Measurements from ENCODE around the gene BTRC.

BTRC gene

DNA sequence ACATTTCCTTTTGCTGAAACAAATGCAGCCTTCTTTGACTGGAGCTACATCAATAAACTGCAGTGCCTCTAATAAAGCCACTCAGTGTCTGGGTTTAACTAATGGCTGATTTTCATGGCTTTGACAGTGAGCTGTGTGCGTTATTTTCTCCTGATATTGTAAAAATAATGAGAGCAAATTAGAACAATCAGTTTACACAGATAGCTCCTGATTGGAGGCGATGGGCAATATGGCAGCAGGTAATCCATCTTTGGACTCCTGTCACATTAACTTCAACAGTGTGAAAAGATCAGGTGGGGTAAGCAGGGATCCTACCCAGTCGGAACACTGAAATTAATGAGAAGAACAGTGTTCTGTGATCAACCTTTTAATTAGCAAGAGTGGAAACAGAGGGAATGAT, 133.4 kb downstream of the BTRC start:
- TF ChIP-seq, protein P1, sequence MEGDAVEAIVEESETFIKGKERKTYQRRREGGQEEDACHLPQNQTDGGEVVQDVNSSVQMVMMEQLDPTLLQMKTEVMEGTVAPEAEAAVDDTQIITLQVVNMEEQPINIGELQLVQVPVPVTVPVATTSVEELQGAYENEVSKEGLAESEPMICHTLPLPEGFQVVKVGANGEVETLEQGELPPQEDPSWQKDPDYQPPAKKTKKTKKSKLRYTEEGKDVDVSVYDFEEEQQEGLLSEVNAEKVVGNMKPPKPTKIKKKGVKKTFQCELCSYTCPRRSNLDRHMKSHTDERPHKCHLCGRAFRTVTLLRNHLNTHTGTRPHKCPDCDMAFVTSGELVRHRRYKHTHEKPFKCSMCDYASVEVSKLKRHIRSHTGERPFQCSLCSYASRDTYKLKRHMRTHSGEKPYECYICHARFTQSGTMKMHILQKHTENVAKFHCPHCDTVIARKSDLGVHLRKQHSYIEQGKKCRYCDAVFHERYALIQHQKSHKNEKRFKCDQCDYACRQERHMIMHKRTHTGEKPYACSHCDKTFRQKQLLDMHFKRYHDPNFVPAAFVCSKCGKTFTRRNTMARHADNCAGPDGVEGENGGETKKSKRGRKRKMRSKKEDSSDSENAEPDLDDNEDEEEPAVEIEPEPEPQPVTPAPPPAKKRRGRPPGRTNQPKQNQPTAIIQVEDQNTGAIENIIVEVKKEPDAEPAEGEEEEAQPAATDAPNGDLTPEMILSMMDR (IDR thresholded peaks at IDR 0.05; ENCODE audit: low read depth, low read length), result no peak
- Histone ChIP-seq H3K4me3 (ENCODE audit: low read depth, low read length) (no peak overlapping the region; the same call in 1 of the 2 replicates), H3K27ac (peak overlapping the region; percentile 77), H3K27me3 (ENCODE audit: insufficient read depth, low read depth, severe bottlenecking) (no peaks in the 10 kb centered on the region), H3K9me3 (ENCODE audit: severe bottlenecking) (no peaks in the 10 kb centered on the region), H3K36me3 (no peaks in the 10 kb centered on the region)
- DNase-seq, result peak; percentile 41

DNA sequence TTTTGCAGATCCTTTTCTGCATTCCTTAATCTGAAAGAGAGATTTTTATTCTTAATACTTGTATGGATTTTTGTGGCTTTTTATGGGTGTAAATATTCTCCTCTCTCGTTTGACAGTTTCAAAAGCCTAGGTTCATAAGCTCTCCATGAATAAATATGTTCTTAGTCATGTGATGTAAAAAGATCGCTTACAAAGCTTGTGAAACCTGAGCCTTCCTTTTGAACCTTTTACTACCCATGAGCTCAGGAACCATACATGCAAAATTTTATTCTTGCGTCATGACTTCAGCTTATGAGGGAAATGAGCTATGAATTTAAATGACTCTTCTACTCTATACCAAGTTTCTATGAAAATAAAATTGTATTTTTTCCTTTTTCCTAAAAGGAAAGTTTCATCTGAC, 135.4 kb downstream of the BTRC start:
- H3K27ac ChIP-seq, result no peak overlapping the region
- H3K36me3 ChIP-seq, result no peaks in the 10 kb centered on the region
- no peak overlapping the region for H3K4me3 ChIP-seq (ENCODE audit: low read depth, low read length)
- no peaks in the 10 kb centered on the region for H3K9me3 ChIP-seq (ENCODE audit: severe bottlenecking)
- TF ChIP-seq, protein P1 (IDR thresholded peaks at IDR 0.05; ENCODE audit: low read depth, low read length), result no peak
- no peaks in the 10 kb centered on the region for H3K27me3 ChIP-seq (ENCODE audit: insufficient read depth, low read depth, severe bottlenecking)
- no peak for DNase-seq

DNA sequence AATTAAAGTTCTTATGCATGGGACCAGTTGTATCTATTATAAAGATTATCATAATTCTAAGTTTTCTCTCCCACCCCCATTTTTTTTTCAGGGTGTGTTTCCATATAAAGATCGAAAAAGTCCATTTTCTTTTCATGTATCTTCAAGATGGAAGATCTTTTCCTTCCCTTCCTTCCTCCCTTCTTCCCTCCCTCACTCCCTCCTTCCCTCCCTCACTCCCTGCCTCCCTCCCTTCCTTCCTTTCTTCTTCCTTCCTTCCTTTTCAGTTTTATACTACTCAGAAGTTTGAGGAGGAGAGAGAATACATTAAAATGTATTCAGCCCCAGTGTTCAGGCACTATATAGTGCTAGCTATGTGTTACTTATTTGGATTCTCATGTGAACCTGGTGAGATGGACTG, 136.1 kb downstream of the BTRC start:
- Histone ChIP-seq H3K27ac (no peak overlapping the region), H3K9me3 (ENCODE audit: severe bottlenecking) (no peaks in the 10 kb centered on the region), H3K4me3 (ENCODE audit: low read depth, low read length) (no peak overlapping the region), H3K36me3 (no peaks in the 10 kb centered on the region), H3K27me3 (ENCODE audit: insufficient read depth, low read depth, severe bottlenecking) (no peaks in the 10 kb centered on the region)
- no peak for DNase-seq
- TF ChIP-seq, protein P1 (IDR thresholded peaks at IDR 0.05; ENCODE audit: low read depth, low read length), result no peak

DNA sequence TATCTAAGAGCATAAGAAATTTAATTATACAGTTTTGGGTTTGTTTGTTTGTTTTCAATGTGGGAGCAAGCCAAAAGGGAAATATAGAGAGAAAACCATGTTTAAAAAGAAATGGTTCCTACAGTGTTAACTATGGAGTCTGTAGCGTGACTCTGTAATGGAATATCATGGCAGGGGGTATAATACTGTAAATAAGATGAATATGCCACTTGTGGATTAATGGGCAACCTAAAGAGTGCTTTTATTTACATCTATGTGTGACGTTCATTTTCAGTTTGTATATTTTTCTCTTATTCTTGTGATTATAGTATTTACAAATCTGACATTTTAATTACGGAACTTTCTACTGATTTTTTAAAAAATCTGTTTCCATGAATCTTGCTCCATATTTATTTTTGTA, 138.2 kb downstream of the BTRC start:
- H3K27ac ChIP-seq, result no peak overlapping the region

DNA sequence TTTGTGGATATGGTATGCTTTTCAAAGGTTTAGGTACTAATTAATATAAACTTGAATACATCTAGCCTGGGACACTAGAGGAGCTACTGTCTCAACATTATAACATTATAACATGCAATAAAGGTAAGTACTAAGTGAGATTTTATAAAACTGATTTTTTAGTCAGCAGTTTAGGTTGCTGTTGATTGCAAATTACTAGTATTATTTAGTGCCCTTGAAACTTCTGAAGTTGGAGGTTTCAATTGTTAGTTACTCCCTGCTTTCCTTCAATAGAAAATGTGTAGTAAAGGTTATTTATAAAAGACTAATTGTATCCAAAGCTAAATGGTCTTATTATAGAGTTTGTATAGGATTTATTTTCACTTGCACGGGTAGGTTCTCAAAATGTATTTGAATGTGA, 138.8 kb downstream of the BTRC start:
- TF ChIP-seq, protein P1 (IDR thresholded peaks at IDR 0.05; ENCODE audit: low read depth, low read length), result no peak
- Histone ChIP-seq H3K4me3 (ENCODE audit: low read depth, low read length) (no peak overlapping the region), H3K27me3 (ENCODE audit: insufficient read depth, low read depth, severe bottlenecking) (no peaks in the 10 kb centered on the region), H3K36me3 (no peaks in the 10 kb centered on the region), H3K27ac (no peak overlapping the region), H3K9me3 (ENCODE audit: severe bottlenecking) (no peaks in the 10 kb centered on the region)
- no peak for DNase-seq

More for the DNA sequence above, 138.2 kb downstream of the BTRC start:
- Histone ChIP-seq H3K4me3 (ENCODE audit: low read depth, low read length) (no peak overlapping the region), H3K27me3 (ENCODE audit: insufficient read depth, low read depth, severe bottlenecking) (no peaks in the 10 kb centered on the region), H3K36me3 (no peaks in the 10 kb centered on the region), H3K9me3 (ENCODE audit: severe bottlenecking) (no peaks in the 10 kb centered on the region)
- TF ChIP-seq, protein P1 (IDR thresholded peaks at IDR 0.05; ENCODE audit: low read depth, low read length), result no peak
- no peak for DNase-seq

DNA sequence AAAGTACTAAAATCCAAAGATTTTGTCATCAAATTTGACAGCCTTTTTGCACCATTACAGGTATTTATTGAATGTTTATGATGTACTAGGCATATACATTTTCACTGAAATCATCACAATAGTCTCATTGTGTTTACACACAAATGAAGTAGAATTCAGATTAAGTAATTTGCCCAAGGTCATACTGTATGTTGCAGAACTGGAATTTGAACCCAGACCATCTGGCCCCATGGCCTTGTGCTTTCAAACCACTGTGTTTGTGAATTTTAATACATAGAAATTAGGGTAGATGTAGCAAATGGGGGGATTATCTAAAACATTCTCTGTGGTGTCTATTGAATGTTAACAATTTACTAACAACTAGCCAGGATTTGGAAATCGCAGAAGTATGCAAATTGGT, 139.3 kb downstream of the BTRC start:
- no peaks in the 10 kb centered on the region for H3K9me3 ChIP-seq (ENCODE audit: severe bottlenecking)
- TF ChIP-seq, protein P1 (IDR thresholded peaks at IDR 0.05; ENCODE audit: low read depth, low read length), result no peak
- no peak for DNase-seq
- H3K27ac ChIP-seq, result no peak overlapping the region
- H3K4me3 ChIP-seq (ENCODE audit: low read depth, low read length), result no peak overlapping the region
- H3K27me3 ChIP-seq (ENCODE audit: insufficient read depth, low read depth, severe bottlenecking), result no peaks in the 10 kb centered on the region
- H3K36me3 ChIP-seq, result no peaks in the 10 kb centered on the region

All from WERI-Rb-1 (cell line).